Panc1 (cell line): ENCODE measurements around the gene PNPLA2.

ENCODE experiments used
- TCF7L2 ChIP-seq: IDR thresholded peaks from 2 replicates; pipeline ENCODE4 v1.6.1; 2011; ENCODE audit warnings: mild to moderate bottlenecking, low read depth, low read length, inconsistent platforms
- TF ChIP-seq, protein P1 (sequence below): fragments of 450-650 bp; IDR thresholded peaks from 2 replicates; pipeline ENCODE4 v1.5.1; 2017; ENCODE audit warnings: mild to moderate bottlenecking

DNA sequence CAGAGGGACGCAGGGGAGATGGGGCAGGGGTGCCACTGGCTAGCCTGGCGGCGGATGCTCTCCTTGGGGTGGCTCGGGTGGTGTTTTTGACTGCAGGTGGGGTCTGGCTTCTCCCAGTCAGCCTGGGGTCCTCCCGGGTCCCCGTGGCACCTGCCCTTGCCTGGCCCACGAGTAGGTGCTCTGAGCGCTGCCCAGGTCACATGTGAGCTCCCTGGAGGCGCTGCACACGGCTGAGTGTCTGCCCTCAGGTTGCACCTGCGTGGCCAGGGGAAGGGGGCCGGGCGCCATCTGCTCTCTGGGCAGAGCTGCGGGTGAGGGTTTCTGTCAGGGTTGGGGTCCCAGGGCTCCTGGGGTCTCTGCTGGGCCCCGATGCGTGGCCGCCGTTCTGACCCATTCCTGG, 29.2 kb downstream of the PNPLA2 start:
- TF ChIP-seq, protein P1, sequence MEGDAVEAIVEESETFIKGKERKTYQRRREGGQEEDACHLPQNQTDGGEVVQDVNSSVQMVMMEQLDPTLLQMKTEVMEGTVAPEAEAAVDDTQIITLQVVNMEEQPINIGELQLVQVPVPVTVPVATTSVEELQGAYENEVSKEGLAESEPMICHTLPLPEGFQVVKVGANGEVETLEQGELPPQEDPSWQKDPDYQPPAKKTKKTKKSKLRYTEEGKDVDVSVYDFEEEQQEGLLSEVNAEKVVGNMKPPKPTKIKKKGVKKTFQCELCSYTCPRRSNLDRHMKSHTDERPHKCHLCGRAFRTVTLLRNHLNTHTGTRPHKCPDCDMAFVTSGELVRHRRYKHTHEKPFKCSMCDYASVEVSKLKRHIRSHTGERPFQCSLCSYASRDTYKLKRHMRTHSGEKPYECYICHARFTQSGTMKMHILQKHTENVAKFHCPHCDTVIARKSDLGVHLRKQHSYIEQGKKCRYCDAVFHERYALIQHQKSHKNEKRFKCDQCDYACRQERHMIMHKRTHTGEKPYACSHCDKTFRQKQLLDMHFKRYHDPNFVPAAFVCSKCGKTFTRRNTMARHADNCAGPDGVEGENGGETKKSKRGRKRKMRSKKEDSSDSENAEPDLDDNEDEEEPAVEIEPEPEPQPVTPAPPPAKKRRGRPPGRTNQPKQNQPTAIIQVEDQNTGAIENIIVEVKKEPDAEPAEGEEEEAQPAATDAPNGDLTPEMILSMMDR, result 0 out of 2 replicates have a peak, but pooled peaks have one; percentile 54
- TF ChIP-seq TCF7L2, result no peak
